ENCODE data around the gene ETNK2. TPM values are rescaled to one million over a fixed set of nuclear protein-coding genes. Genes with fewer than 3 reads are reported as not detected.

The ETNK2 gene
- total and polyA plus RNA-seq, 2 of the 13 experiments (the other 11 are each of a cell fraction or from before 2014, with no cell fraction given) = 15.5 to 42.8 TPM

GRCh38 chr1:204089044-204089751, 62.6 kb downstream of the ETNK2 start:
- WGBS (ENCODE audit: low lambda C conversion rate) = 95% methylated on average over 12 of the region's 15 CpGs
- intact Hi-C loops (cut with micrococcal nuclease; ENCODE audit: unreplicated experiment) (no loop called here), in situ Hi-C loops (cut with HindIII; ENCODE audit: extremely low pct_ligation_motif_present, low pct_unique_long_range_greater_than_20kb) (no loop called here)
- Histone ChIP-seq H3K4me2 (ENCODE audit: low read depth, low read length) (no peak overlapping the region), H3K27ac (ENCODE audit: extremely low read length, insufficient read depth, low read length) (no peak overlapping the region), H3K79me2 (ENCODE audit: insufficient read depth, low read length) (peaks cover 87% of the 10 kb centered on the region), H3K36me3 (replicated peaks in 1 of 2; ENCODE audit: control insufficient read depth in 1 of 2, insufficient read depth in 2 of 2, low read length in 2 of 2) (peaks cover 0 to 3% of the 10 kb centered on the region in 2 experiments; a peak in 2 of 5 replicates), H3K27me3 (ENCODE audit: control insufficient read depth in 1 of 2, insufficient read depth in 2 of 2, low read length in 2 of 2) (no peaks in the 10 kb centered on the region), H3K4me3 (replicated peaks in 1 of 3; ENCODE audit: insufficient read depth in 1 of 3, low read depth in 2 of 3, low read length in 3 of 3) (no peak overlapping the region), H3K4me1 (ENCODE audit: insufficient read depth, low read length) (peaks cover 61% of the 10 kb centered on the region), H4K20me1 (ENCODE audit: insufficient read depth, low read length) (peaks cover 2% of the 10 kb centered on the region; the same call in 1 of the 2 replicates), H3K9ac (ENCODE audit: insufficient read depth, low read depth, low read length) (no peak overlapping the region), H3K9me3 (ENCODE audit: low read length) (no peaks in the 10 kb centered on the region), H2AFZ (ENCODE audit: low read length) (no peak overlapping the region)
- POLR2A ChIA-PET = no interaction called here
- no TSS peak for BruUV-seq (replicated peaks)
- FAIRE-seq (no peak), DNase-seq (ENCODE audit: low spot score) (no peak), ATAC-seq (no peak)
- CTCF ChIA-PET (ENCODE audit: low intra/inter-chr PET ratio, low total read pairs) = no interaction called here
- TF ChIP-seq ZNF652 (CRISPR knock-in tag; IDR thresholded peaks at IDR 0.05; ENCODE audit: borderline replicate concordance, low read depth) = no peak
- no peak for TF ChIP-seq KAT8 (CRISPR knock-in tag; IDR thresholded peaks at IDR 0.05)
- TF ChIP-seq, protein P1, sequence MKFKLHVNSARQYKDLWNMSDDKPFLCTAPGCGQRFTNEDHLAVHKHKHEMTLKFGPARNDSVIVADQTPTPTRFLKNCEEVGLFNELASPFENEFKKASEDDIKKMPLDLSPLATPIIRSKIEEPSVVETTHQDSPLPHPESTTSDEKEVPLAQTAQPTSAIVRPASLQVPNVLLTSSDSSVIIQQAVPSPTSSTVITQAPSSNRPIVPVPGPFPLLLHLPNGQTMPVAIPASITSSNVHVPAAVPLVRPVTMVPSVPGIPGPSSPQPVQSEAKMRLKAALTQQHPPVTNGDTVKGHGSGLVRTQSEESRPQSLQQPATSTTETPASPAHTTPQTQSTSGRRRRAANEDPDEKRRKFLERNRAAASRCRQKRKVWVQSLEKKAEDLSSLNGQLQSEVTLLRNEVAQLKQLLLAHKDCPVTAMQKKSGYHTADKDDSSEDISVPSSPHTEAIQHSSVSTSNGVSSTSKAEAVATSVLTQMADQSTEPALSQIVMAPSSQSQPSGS (CRISPR knock-in tag; IDR thresholded peaks at IDR 0.05) = no peak
- TF ChIP-seq ZNF432 (CRISPR knock-in tag; IDR thresholded peaks at IDR 0.05; ENCODE audit: borderline replicate concordance) = no peak
- TF ChIP-seq, protein P2, sequence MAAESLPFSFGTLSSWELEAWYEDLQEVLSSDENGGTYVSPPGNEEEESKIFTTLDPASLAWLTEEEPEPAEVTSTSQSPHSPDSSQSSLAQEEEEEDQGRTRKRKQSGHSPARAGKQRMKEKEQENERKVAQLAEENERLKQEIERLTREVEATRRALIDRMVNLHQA (CRISPR knock-in tag; IDR thresholded peaks at IDR 0.05) = no peak
- no peak for TF ChIP-seq ZNF660 (CRISPR knock-in tag; IDR thresholded peaks at IDR 0.05; ENCODE audit: borderline replicate concordance, low read depth)
- TF ChIP-seq MAFK (conservative IDR thresholded peaks at IDR 0.05 in 1 of 2, IDR thresholded peaks at IDR 0.05 in 1 of 2; ENCODE audit: low read length in 2 of 2) = peak; percentile 87 to 93
- TF ChIP-seq, protein P3, sequence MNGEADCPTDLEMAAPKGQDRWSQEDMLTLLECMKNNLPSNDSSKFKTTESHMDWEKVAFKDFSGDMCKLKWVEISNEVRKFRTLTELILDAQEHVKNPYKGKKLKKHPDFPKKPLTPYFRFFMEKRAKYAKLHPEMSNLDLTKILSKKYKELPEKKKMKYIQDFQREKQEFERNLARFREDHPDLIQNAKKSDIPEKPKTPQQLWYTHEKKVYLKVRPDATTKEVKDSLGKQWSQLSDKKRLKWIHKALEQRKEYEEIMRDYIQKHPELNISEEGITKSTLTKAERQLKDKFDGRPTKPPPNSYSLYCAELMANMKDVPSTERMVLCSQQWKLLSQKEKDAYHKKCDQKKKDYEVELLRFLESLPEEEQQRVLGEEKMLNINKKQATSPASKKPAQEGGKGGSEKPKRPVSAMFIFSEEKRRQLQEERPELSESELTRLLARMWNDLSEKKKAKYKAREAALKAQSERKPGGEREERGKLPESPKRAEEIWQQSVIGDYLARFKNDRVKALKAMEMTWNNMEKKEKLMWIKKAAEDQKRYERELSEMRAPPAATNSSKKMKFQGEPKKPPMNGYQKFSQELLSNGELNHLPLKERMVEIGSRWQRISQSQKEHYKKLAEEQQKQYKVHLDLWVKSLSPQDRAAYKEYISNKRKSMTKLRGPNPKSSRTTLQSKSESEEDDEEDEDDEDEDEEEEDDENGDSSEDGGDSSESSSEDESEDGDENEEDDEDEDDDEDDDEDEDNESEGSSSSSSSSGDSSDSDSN (CRISPR knock-in tag; IDR thresholded peaks at IDR 0.05) = no peak
- TF ChIP-seq TRIM24 (CRISPR knock-in tag; IDR thresholded peaks at IDR 0.05) = no peak
- TF ChIP-seq BORCS8-MEF2B (CRISPR knock-in tag; IDR thresholded peaks at IDR 0.05) = no peak
- no peak for TF ChIP-seq ZFX (CRISPR knock-in tag; IDR thresholded peaks at IDR 0.05; ENCODE audit: low read depth)
- TF ChIP-seq, protein P4, sequence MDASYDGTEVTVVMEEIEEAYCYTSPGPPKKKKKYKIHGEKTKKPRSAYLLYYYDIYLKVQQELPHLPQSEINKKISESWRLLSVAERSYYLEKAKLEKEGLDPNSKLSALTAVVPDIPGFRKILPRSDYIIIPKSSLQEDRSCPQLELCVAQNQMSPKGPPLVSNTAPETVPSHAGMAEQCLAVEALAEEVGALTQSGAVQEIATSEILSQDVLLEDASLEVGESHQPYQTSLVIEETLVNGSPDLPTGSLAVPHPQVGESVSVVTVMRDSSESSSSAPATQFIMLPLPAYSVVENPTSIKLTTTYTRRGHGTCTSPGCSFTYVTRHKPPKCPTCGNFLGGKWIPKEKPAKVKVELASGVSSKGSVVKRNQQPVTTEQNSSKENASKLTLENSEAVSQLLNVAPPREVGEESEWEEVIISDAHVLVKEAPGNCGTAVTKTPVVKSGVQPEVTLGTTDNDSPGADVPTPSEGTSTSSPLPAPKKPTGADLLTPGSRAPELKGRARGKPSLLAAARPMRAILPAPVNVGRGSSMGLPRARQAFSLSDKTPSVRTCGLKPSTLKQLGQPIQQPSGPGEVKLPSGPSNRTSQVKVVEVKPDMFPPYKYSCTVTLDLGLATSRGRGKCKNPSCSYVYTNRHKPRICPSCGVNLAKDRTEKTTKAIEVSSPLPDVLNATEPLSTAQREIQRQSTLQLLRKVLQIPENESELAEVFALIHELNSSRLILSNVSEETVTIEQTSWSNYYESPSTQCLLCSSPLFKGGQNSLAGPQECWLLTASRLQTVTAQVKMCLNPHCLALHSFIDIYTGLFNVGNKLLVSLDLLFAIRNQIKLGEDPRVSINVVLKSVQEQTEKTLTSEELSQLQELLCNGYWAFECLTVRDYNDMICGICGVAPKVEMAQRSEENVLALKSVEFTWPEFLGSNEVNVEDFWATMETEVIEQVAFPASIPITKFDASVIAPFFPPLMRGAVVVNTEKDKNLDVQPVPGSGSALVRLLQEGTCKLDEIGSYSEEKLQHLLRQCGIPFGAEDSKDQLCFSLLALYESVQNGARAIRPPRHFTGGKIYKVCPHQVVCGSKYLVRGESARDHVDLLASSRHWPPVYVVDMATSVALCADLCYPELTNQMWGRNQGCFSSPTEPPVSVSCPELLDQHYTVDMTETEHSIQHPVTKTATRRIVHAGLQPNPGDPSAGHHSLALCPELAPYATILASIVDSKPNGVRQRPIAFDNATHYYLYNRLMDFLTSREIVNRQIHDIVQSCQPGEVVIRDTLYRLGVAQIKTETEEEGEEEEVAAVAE (CRISPR knock-in tag; IDR thresholded peaks at IDR 0.05; ENCODE audit: borderline replicate concordance) = no peak
- TF ChIP-seq, protein P5, sequence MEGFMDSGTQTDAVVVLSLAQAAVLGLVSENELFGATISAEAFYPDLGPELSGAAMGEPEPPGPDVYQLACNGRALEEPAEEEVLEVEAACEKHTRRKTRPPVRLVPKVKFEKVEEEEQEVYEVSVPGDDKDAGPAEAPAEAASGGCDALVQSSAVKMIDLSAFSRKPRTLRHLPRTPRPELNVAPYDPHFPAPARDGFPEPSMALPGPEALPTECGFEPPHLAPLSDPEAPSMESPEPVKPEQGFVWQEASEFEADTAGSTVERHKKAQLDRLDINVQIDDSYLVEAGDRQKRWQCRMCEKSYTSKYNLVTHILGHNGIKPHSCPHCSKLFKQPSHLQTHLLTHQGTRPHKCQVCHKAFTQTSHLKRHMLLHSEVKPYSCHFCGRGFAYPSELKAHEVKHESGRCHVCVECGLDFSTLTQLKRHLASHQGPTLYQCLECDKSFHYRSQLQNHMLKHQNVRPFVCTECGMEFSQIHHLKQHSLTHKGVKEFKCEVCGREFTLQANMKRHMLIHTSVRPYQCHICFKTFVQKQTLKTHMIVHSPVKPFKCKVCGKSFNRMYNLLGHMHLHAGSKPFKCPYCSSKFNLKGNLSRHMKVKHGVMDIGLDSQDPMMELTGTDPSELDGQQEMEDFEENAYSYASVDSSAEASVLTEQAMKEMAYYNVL (CRISPR knock-in tag; IDR thresholded peaks at IDR 0.05; ENCODE audit: borderline replicate concordance) = no peak
